ENCODE measurements around the gene ZFYVE16.
"Not testable (repeated sequence)": the region's sequence is repeated elsewhere in the genome, so short reads cannot be mapped to it uniquely, and the experiment has no call there.

The ZFYVE16 gene

GRCh38 chr5:80411589-80412219 lies 3.8 kb downstream of the ZFYVE16 start:
- Histone ChIP-seq H3K79me2 (ENCODE audit: control insufficient read depth, insufficient read depth, low read length, unreplicated experiment) (peaks cover 62% of the 10 kb centered on the region), H3K4me3 (ENCODE audit: low read depth, low read length) (no peak overlapping the region), H3K36me3 (ENCODE audit: insufficient read depth, low read length) (no peaks in the 10 kb centered on the region), H3K4me1 (ENCODE audit: control insufficient read depth, insufficient read depth, low read length, unreplicated experiment) (peaks cover 11% of the 10 kb centered on the region), H2AFZ (ENCODE audit: low read length, unreplicated experiment) (no peak overlapping the region), H3K27ac (ENCODE audit: low read depth, low read length) (no peak overlapping the region), H3K27me3 (ENCODE audit: insufficient read depth, low read length) (no peaks in the 10 kb centered on the region)

- Histone ChIP-seq H3K27me3 (ENCODE audit: insufficient read depth, low read length) (no peaks in the 10 kb centered on the region), H3K36me3 (ENCODE audit: insufficient read depth, low read length) (no peaks in the 10 kb centered on the region), H3K79me2 (ENCODE audit: control insufficient read depth, insufficient read depth, low read length, unreplicated experiment) (peaks cover 70% of the 10 kb centered on the region), H3K27ac (ENCODE audit: low read depth, low read length) (no peak overlapping the region), H3K4me3 (ENCODE audit: low read depth, low read length) (no peak overlapping the region), H3K4me1 (ENCODE audit: control insufficient read depth, insufficient read depth, low read length, unreplicated experiment) (peaks cover 11% of the 10 kb centered on the region), H2AFZ (ENCODE audit: low read length, unreplicated experiment) (no peak overlapping the region)
Measured at GRCh38 chr5:80414113-80414512, 6.2 kb downstream of the ZFYVE16 start.

GRCh38 chr5:80417973-80418372 lies 10.1 kb downstream of the ZFYVE16 start:
- Histone ChIP-seq H3K27ac (ENCODE audit: low read depth, low read length) (no peak overlapping the region), H3K36me3 (ENCODE audit: insufficient read depth, low read length) (no peaks in the 10 kb centered on the region), H3K27me3 (ENCODE audit: insufficient read depth, low read length) (no peaks in the 10 kb centered on the region), H3K79me2 (ENCODE audit: control insufficient read depth, insufficient read depth, low read length, unreplicated experiment) (peaks cover 57% of the 10 kb centered on the region), H2AFZ (ENCODE audit: low read length, unreplicated experiment) (no peak overlapping the region), H3K4me1 (ENCODE audit: control insufficient read depth, insufficient read depth, low read length, unreplicated experiment) (peaks cover 4% of the 10 kb centered on the region), H3K4me3 (ENCODE audit: low read depth, low read length) (no peak overlapping the region)

GRCh38 chr5:80424365-80424764 lies 16.5 kb downstream of the ZFYVE16 start:
- H3K79me2 ChIP-seq (ENCODE audit: control insufficient read depth, insufficient read depth, low read length, unreplicated experiment): peaks cover 40% of the 10 kb centered on the region
- not testable (repeated sequence) for H3K27me3 ChIP-seq (ENCODE audit: insufficient read depth, low read length); H2AFZ ChIP-seq (ENCODE audit: low read length, unreplicated experiment); H3K4me1 ChIP-seq (ENCODE audit: control insufficient read depth, insufficient read depth, low read length, unreplicated experiment); H3K36me3 ChIP-seq (ENCODE audit: insufficient read depth, low read length); H3K4me3 ChIP-seq (ENCODE audit: low read depth, low read length); H3K27ac ChIP-seq (ENCODE audit: low read depth, low read length)

- no peaks in the 10 kb centered on the region for H3K4me1 ChIP-seq (ENCODE audit: control insufficient read depth, insufficient read depth, low read length, unreplicated experiment)
- H3K27me3 ChIP-seq (ENCODE audit: insufficient read depth, low read length): no peaks in the 10 kb centered on the region
- no peaks in the 10 kb centered on the region for H3K79me2 ChIP-seq (ENCODE audit: control insufficient read depth, insufficient read depth, low read length, unreplicated experiment)
- H2AFZ ChIP-seq (ENCODE audit: low read length, unreplicated experiment): no peak overlapping the region
- peaks cover 14% of the 10 kb centered on the region for H3K36me3 ChIP-seq (ENCODE audit: insufficient read depth, low read length)
- H3K27ac ChIP-seq (ENCODE audit: low read depth, low read length): no peak overlapping the region
- H3K4me3 ChIP-seq (ENCODE audit: low read depth, low read length): no peak overlapping the region
Measured at GRCh38 chr5:80435476-80435875, 27.6 kb downstream of the ZFYVE16 start.

GRCh38 chr5:80437326-80437725 lies 29.5 kb downstream of the ZFYVE16 start:
- H2AFZ ChIP-seq (ENCODE audit: low read length, unreplicated experiment): no peak overlapping the region
- H3K36me3 ChIP-seq (ENCODE audit: insufficient read depth, low read length): peaks cover 18% of the 10 kb centered on the region
- H3K27ac ChIP-seq (ENCODE audit: low read depth, low read length): no peak overlapping the region
- no peaks in the 10 kb centered on the region for H3K4me1 ChIP-seq (ENCODE audit: control insufficient read depth, insufficient read depth, low read length, unreplicated experiment)
- no peak overlapping the region for H3K4me3 ChIP-seq (ENCODE audit: low read depth, low read length)
- no peaks in the 10 kb centered on the region for H3K27me3 ChIP-seq (ENCODE audit: insufficient read depth, low read length)
- H3K79me2 ChIP-seq (ENCODE audit: control insufficient read depth, insufficient read depth, low read length, unreplicated experiment): no peaks in the 10 kb centered on the region

GRCh38 chr5:80438739-80439138 lies 30.9 kb downstream of the ZFYVE16 start:
- Histone ChIP-seq H3K27me3 (ENCODE audit: insufficient read depth, low read length) (no peaks in the 10 kb centered on the region), H3K79me2 (ENCODE audit: control insufficient read depth, insufficient read depth, low read length, unreplicated experiment) (no peaks in the 10 kb centered on the region), H3K4me1 (ENCODE audit: control insufficient read depth, insufficient read depth, low read length, unreplicated experiment) (no peaks in the 10 kb centered on the region), H3K36me3 (ENCODE audit: insufficient read depth, low read length) (peaks cover 18% of the 10 kb centered on the region), H2AFZ (ENCODE audit: low read length, unreplicated experiment) (no peak overlapping the region), H3K27ac (ENCODE audit: low read depth, low read length) (no peak overlapping the region), H3K4me3 (ENCODE audit: low read depth, low read length) (no peak overlapping the region)

GRCh38 chr5:80439213-80439612 lies 31.3 kb downstream of the ZFYVE16 start:
- Histone ChIP-seq H3K4me1 (ENCODE audit: control insufficient read depth, insufficient read depth, low read length, unreplicated experiment) (no peaks in the 10 kb centered on the region), H3K36me3 (ENCODE audit: insufficient read depth, low read length) (peaks cover 18% of the 10 kb centered on the region), H3K4me3 (ENCODE audit: low read depth, low read length) (no peak overlapping the region), H2AFZ (ENCODE audit: low read length, unreplicated experiment) (no peak overlapping the region), H3K27me3 (ENCODE audit: insufficient read depth, low read length) (no peaks in the 10 kb centered on the region), H3K27ac (ENCODE audit: low read depth, low read length) (no peak overlapping the region), H3K79me2 (ENCODE audit: control insufficient read depth, insufficient read depth, low read length, unreplicated experiment) (no peaks in the 10 kb centered on the region)

GRCh38 chr5:80442742-80443141 lies 34.9 kb downstream of the ZFYVE16 start:
- Histone ChIP-seq H3K4me3 (ENCODE audit: low read depth, low read length) (no peak overlapping the region), H3K4me1 (ENCODE audit: control insufficient read depth, insufficient read depth, low read length, unreplicated experiment) (no peaks in the 10 kb centered on the region), H3K27ac (ENCODE audit: low read depth, low read length) (no peak overlapping the region), H3K79me2 (ENCODE audit: control insufficient read depth, insufficient read depth, low read length, unreplicated experiment) (no peaks in the 10 kb centered on the region), H3K27me3 (ENCODE audit: insufficient read depth, low read length) (no peaks in the 10 kb centered on the region), H2AFZ (ENCODE audit: low read length, unreplicated experiment) (no peak overlapping the region), H3K36me3 (ENCODE audit: insufficient read depth, low read length) (peaks cover 11% of the 10 kb centered on the region)

- Histone ChIP-seq H3K36me3 (ENCODE audit: insufficient read depth, low read length) (peaks cover 22% of the 10 kb centered on the region; the same call in 1 of the 2 replicates), H3K27me3 (ENCODE audit: insufficient read depth, low read length) (no peaks in the 10 kb centered on the region), H2AFZ (ENCODE audit: low read length, unreplicated experiment) (no peak overlapping the region), H3K4me3 (ENCODE audit: low read depth, low read length) (no peak overlapping the region), H3K4me1 (ENCODE audit: control insufficient read depth, insufficient read depth, low read length, unreplicated experiment) (no peaks in the 10 kb centered on the region), H3K27ac (ENCODE audit: low read depth, low read length) (no peak overlapping the region), H3K79me2 (ENCODE audit: control insufficient read depth, insufficient read depth, low read length, unreplicated experiment) (no peaks in the 10 kb centered on the region)
Measured at GRCh38 chr5:80453366-80453765, 45.5 kb downstream of the ZFYVE16 start.

- Histone ChIP-seq H3K79me2 (ENCODE audit: control insufficient read depth, insufficient read depth, low read length, unreplicated experiment) (no peaks in the 10 kb centered on the region), H3K27ac (ENCODE audit: low read depth, low read length) (no peak overlapping the region), H2AFZ (ENCODE audit: low read length, unreplicated experiment) (no peak overlapping the region), H3K27me3 (ENCODE audit: insufficient read depth, low read length) (no peaks in the 10 kb centered on the region), H3K36me3 (ENCODE audit: insufficient read depth, low read length) (peaks cover 37% of the 10 kb centered on the region), H3K4me3 (ENCODE audit: low read depth, low read length) (no peak overlapping the region), H3K4me1 (ENCODE audit: control insufficient read depth, insufficient read depth, low read length, unreplicated experiment) (peaks cover 6% of the 10 kb centered on the region)
Measured at GRCh38 chr5:80463269-80463668, 55.4 kb downstream of the ZFYVE16 start.
